Natural killer cell (primary cell): Measurements from ENCODE around the gene TMEM39A. TPM values are rescaled to one million over a fixed set of nuclear protein-coding genes. Genes with fewer than 3 reads are reported as not detected.

Experiments
- ATAC-seq, 3 donors: fragments of 150-1000 bp in 2 of 3; fragments of 200-7000 bp in 1 of 3; cut with Tn5 transposase; 1 replicate in 1 of 3; 2 replicates in 2 of 3; pipeline ENCODE4 v1.10.0; 2021; ENCODE audit warnings: mild to moderate bottlenecking in 2 of 3, moderate library complexity in 2 of 3
- DNase-seq, 2 donors: peaks; one replicate each; pipeline versions ENCODE4 v3.0.0 to v3.0.0-alpha.2; 2013 to 2021; ENCODE audit warnings: mixed read lengths in 1 of 2
- H3K27ac ChIP-seq: one replicate; pipeline ENCODE4 v1.5.1; 2013; ENCODE audit warnings: mild to moderate bottlenecking, low read length
- H3K27me3 ChIP-seq: one replicate; pipeline ENCODE4 v1.6.1; 2013; ENCODE audit warnings: low read length; ENCODE audit not compliant: control insufficient read depth, insufficient read depth
- H3K36me3 ChIP-seq: one replicate; pipeline ENCODE4 v1.6.1; 2013; ENCODE audit warnings: low read length; ENCODE audit not compliant: control insufficient read depth, insufficient read depth
- H3K4me1 ChIP-seq: one replicate; pipeline ENCODE4 v1.6.1; 2013; ENCODE audit warnings: low read length; ENCODE audit not compliant: control insufficient read depth, insufficient read depth
- H3K4me3 ChIP-seq: one replicate; pipeline ENCODE4 v1.5.1; 2013; ENCODE audit warnings: low read length
- H3K9me3 ChIP-seq: one replicate; pipeline ENCODE4 v1.6.1; 2013; ENCODE audit warnings: low read length; ENCODE audit not compliant: control insufficient read depth, insufficient read depth
- H3K27ac Mint-ChIP-seq, 2 donors: one replicate each; pipeline ENCODE4 v1.8.0; 2022; ENCODE audit warnings: mild to moderate bottlenecking in 2 of 2, mixed read lengths in 2 of 2, moderate library complexity in 1 of 2
- H3K27me3 Mint-ChIP-seq, 2 donors: one replicate each; pipeline ENCODE4 v1.8.0; 2022; ENCODE audit warnings: low read depth in 2 of 2, mixed read lengths in 2 of 2
- H3K36me3 Mint-ChIP-seq: one replicate; pipeline ENCODE4 v1.8.0; 2022; ENCODE audit warnings: mixed read lengths
- H3K4me1 Mint-ChIP-seq, 2 donors: one replicate each; pipeline ENCODE4 v1.8.0; 2022; ENCODE audit warnings: mixed read lengths in 2 of 2
- H3K4me3 Mint-ChIP-seq: one replicate; pipeline ENCODE4 v1.8.0; 2022; ENCODE audit warnings: mild to moderate bottlenecking, moderate library complexity, mixed read lengths
- H3K9me3 Mint-ChIP-seq, 2 donors: one replicate each; pipeline ENCODE4 v1.8.0; 2022; ENCODE audit warnings: mixed read lengths in 2 of 2
- CTCF ChIP-seq: fragments of 200-600 bp; IDR thresholded peaks from one replicate; pipeline ENCODE4 v1.8.0; 2022; ENCODE audit warnings: antibody characterized with exemption
- WGBS: methylation state at CpG from one replicate; pipeline ENCODE4 v1.1.7; 2013; ENCODE audit warnings: missing lambda C conversion rate; ENCODE audit not compliant: insufficient coverage; 5-methylcytosine and 5-hydroxymethylcytosine counted together
- intact Hi-C: fragments of 100-400 bp; cut with micrococcal nuclease; formaldehyde crosslinking; loops from one replicate; pipeline ENCODE4 v1.14.2; 2022
- total RNA-seq, 4 donors: library from RNA; stranded (reverse); fragments of 120-200 nt in 1 of 4; gene quantifications; one replicate each; pipeline versions ENCODE4 v1.2.3 to v1.2.4, GENCODE V29; 2013 to 2022

The TMEM39A gene
- total RNA-seq, 3 donors from 2014 or later (not counting 1 experiment from before 2014, with no cell fraction given) = 64.2 to 76.5 (median 64.7) TPM

DNA sequence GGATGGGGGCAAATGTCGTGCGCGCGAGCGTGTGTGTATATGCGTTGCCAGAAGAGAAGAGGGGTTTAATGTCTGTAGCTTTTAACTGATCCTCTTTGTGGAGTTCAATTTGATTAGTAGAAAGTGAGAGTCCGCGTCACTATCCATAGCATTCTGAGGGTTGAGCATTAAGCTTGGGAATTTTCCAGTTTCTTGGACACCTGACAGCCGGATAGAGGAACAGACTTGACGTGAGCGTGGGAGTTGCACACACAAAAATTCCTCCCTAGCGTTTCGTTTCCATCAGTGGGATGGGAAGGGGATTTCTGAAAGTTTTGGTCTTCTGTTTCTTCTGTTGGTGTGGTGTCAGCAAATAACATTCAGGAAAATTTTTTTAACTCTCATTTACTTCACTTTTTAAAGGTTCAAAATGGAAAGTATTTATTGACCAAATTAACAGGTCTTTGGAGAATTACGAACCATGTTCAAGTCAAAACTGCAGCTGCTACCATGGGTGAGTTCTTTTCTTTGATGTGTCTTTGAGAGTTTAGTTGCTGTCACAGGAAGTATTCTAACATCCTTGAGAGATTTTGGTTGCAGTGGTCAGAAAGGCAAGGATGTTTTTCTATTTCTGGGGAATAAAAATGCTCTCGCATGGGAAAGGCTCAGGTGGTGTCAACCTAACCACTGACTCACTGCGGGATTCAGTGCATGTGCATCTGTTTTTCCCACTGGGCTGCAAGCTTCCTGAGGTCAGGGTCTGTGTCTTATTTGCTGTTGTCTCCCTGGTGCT, 6.2 kb upstream of the TMEM39A start:
- peak overlapping the region; percentile 84 to 89 for H3K27ac Mint-ChIP-seq
- H3K36me3 Mint-ChIP-seq = peaks cover 13% of the 10 kb centered on the region
- peak overlapping the region; percentile 66 for H3K4me3 ChIP-seq
- H3K4me1 ChIP-seq = peaks cover 25% of the 10 kb centered on the region
- H3K9me3 ChIP-seq = no peaks in the 10 kb centered on the region
- ATAC-seq (no peak), DNase-seq (peak in 1 of 2 donors; percentile 44)
- H3K9me3 Mint-ChIP-seq = no peaks in the 10 kb centered on the region
- no peaks in the 10 kb centered on the region for H3K27me3 ChIP-seq
- peaks cover 17% of the 10 kb centered on the region for H3K36me3 ChIP-seq
- no peaks in the 10 kb centered on the region for H3K27me3 Mint-ChIP-seq
- no peak for TF ChIP-seq CTCF
- intact Hi-C loops = loop anchor here (1.0 kb wide), 1 partner anchor 29 kb away; the partner anchor contains the start of gene TIMMDC1
- peak overlapping the region; percentile 57 for H3K27ac ChIP-seq
- H3K4me1 Mint-ChIP-seq = peaks cover 28 to 34% of the 10 kb centered on the region in 2 donors
- 8% methylated on average over 14 of the region's 16 CpGs for WGBS
- H3K4me3 Mint-ChIP-seq = peak overlapping the region; percentile 93

DNA sequence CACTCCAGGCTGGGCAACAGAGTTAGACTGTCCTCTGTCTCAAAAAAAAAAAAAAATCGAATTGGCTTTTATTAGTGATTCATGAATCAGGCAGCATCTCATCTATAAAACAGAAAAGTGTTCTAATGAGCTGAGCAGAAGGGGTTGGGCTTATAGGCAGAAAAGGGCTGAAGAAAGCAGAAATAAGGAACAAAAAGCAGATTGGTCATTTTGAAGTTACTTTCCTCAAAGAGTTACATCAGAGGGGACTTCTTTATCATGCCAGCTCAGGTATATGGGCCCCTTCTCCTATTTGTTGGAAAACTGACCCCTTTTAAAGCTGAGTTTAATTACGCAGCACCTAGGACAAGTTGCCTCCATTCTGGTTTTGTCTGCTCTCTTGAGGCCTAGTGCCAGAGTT, 4.6 kb upstream of the TMEM39A start:
- H3K36me3 Mint-ChIP-seq = peaks cover 13% of the 10 kb centered on the region
- H3K4me3 Mint-ChIP-seq = peak overlapping the region; percentile 93
- peaks cover 13% of the 10 kb centered on the region for H3K36me3 ChIP-seq
- H3K27ac Mint-ChIP-seq = peak overlapping the region; percentile 84 to 89
- peaks cover 35% of the 10 kb centered on the region for H3K4me1 ChIP-seq
- no peaks in the 10 kb centered on the region for H3K27me3 Mint-ChIP-seq
- 83% methylated on average over 2 of the region's 2 CpGs for WGBS
- no peaks in the 10 kb centered on the region for H3K9me3 ChIP-seq
- DNase-seq (no peak), ATAC-seq (no peak)
- no peak for TF ChIP-seq CTCF
- H3K4me1 Mint-ChIP-seq = peaks cover 42 to 50% of the 10 kb centered on the region in 2 donors
- no peaks in the 10 kb centered on the region for H3K27me3 ChIP-seq
- H3K9me3 Mint-ChIP-seq = no peaks in the 10 kb centered on the region
- intact Hi-C loops = no loop called here
- H3K4me3 ChIP-seq = no peak overlapping the region
- H3K27ac ChIP-seq = no peak overlapping the region

- intact Hi-C loops = no loop called here
- Histone ChIP-seq H3K27me3 (no peaks in the 10 kb centered on the region), H3K27ac (no peak overlapping the region), H3K9me3 (no peaks in the 10 kb centered on the region), H3K36me3 (peaks cover 77% of the 10 kb centered on the region), H3K4me1 (peaks cover 3% of the 10 kb centered on the region), H3K4me3 (no peak overlapping the region)
- Mint-ChIP-seq H3K9me3 (no peaks in the 10 kb centered on the region), H3K4me3 (no peak overlapping the region), H3K27me3 (no peaks in the 10 kb centered on the region), H3K36me3 (peaks cover 5% of the 10 kb centered on the region), H3K27ac (no peak overlapping the region), H3K4me1 (peaks cover 27 to 54% of the 10 kb centered on the region in 2 donors)
- WGBS = 98% methylated on average over 4 of the region's 4 CpGs
- ATAC-seq = no peak
- no peak for DNase-seq
- no peak for TF ChIP-seq CTCF
Measured at GRCh38 chr3:119457246-119457645, 6.2 kb downstream of the TMEM39A start.
